GM21360 (cell line): ENCODE results near the gene TCF20.

ENCODE experiments used
- ATAC-seq: cut with Tn5 transposase; IDR thresholded peaks from one replicate; pipeline ENCODE4 v1.9.1; 2021; ENCODE audit warnings: mild to moderate bottlenecking, moderate library complexity; ENCODE audit not compliant: unreplicated experiment

The TCF20 gene

GRCh38 chr22:42300259-42301076 is 30.0 kb upstream of the TCF20 start:
- peak; percentile 47 for ATAC-seq

GRCh38 chr22:42299586-42300258 is 29.3 kb upstream of the TCF20 start:
- no peak for ATAC-seq

GRCh38 chr22:42298746-42299145 is 28.3 kb upstream of the TCF20 start:
- ATAC-seq: no peak

- ATAC-seq: no peak
Observed at GRCh38 chr22:42297778-42298177, 27.3 kb upstream of the TCF20 start.

- ATAC-seq: no peak
Observed at GRCh38 chr22:42296883-42297282, 26.4 kb upstream of the TCF20 start.

GRCh38 chr22:42296381-42296853 is 26.0 kb upstream of the TCF20 start:
- ATAC-seq: no peak

GRCh38 chr22:42294034-42294985 is 23.9 kb upstream of the TCF20 start:
- no peak for ATAC-seq

GRCh38 chr22:42292732-42293520 is 22.5 kb upstream of the TCF20 start:
- no peak for ATAC-seq

- ATAC-seq: no peak
Observed at GRCh38 chr22:42291287-42291686, 20.8 kb upstream of the TCF20 start.

GRCh38 chr22:42289671-42290541 is 19.5 kb upstream of the TCF20 start:
- no peak for ATAC-seq

GRCh38 chr22:42288791-42289190 is 18.3 kb upstream of the TCF20 start:
- ATAC-seq: no peak

GRCh38 chr22:42287174-42287890 is 16.9 kb upstream of the TCF20 start:
- ATAC-seq: no peak

GRCh38 chr22:42286205-42286604 is 15.8 kb upstream of the TCF20 start:
- ATAC-seq: no peak

GRCh38 chr22:42285604-42286003 is 15.2 kb upstream of the TCF20 start:
- ATAC-seq: no peak

- ATAC-seq: no peak
Observed at GRCh38 chr22:42284643-42285181, 14.3 kb upstream of the TCF20 start.

- ATAC-seq: no peak
Observed at GRCh38 chr22:42284202-42284591, 13.7 kb upstream of the TCF20 start.

- ATAC-seq: no peak
Observed at GRCh38 chr22:42283278-42284201, 13.1 kb upstream of the TCF20 start.

- no peak for ATAC-seq
Observed at GRCh38 chr22:42282943-42283277, 12.5 kb upstream of the TCF20 start.
